Activated gamma-delta T cell treated with anti-CD3 and anti-CD28 coated beads, Interleukin-2, amount 50 U/mL, for 16 hours (primary cell): ENCODE results near the gene ACTR1A.
"Not testable (repeated sequence)": the region's sequence is repeated elsewhere in the genome, so short reads cannot be mapped to it uniquely, and the experiment has no call there.

ENCODE experiments used
- DNase-seq: peaks from one replicate; pipeline ENCODE4 v3.0.0-alpha.2; 2020; ENCODE audit warnings: low read depth

Gene ACTR1A

GRCh38 chr10:102480396-102480795 lies 22.1 kb downstream of the ACTR1A start:
- no peak for DNase-seq

GRCh38 chr10:102479651-102480050 lies 22.9 kb downstream of the ACTR1A start:
- no peak for DNase-seq

- DNase-seq = no peak
Observed at GRCh38 chr10:102476466-102477141, 25.9 kb downstream of the ACTR1A start.

- DNase-seq = no peak
Observed at GRCh38 chr10:102475451-102476040, 27.0 kb downstream of the ACTR1A start.

DNA sequence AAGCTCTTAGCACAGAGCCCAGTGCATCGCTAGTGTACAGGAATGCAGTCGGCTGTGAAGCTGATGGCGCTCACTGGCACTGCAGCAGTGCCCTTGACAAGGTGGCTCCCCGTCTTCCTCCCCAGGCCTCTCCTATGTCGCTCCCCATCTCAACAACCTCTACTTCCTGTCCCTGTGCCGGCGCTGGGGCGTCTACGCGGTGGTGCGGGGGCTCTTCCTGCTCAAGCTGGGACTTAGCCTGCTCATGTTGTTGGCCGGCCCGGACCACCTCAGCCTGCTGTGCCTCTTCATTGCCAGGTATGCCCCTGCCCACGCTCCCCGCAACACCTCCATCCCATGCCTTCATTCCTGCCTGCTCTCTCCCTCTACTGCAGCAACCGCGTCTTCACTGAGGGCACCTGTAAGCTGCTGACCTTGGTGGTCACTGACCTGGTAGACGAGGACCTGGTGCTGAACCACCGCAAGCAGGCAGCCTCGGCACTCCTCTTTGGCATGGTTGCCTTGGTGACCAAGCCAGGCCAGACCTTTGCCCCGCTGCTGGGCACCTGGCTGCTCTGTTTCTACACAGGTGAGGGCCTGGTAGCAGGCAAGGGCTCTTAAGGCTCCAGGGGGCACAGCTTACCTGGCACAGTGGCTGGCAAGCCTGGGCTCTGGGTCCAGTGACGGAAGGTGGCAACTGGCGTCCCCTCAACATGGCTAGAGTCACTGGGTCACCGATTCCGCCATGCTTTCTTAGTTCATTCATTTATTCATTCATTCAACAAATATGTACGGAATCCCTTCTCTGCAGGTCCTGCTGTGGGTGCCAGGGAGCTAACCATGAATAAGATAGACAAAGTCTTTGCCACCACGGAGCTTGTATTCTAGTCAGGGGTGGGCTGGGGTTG lies 28.8 kb downstream of the ACTR1A start:
- no peak for DNase-seq

DNA sequence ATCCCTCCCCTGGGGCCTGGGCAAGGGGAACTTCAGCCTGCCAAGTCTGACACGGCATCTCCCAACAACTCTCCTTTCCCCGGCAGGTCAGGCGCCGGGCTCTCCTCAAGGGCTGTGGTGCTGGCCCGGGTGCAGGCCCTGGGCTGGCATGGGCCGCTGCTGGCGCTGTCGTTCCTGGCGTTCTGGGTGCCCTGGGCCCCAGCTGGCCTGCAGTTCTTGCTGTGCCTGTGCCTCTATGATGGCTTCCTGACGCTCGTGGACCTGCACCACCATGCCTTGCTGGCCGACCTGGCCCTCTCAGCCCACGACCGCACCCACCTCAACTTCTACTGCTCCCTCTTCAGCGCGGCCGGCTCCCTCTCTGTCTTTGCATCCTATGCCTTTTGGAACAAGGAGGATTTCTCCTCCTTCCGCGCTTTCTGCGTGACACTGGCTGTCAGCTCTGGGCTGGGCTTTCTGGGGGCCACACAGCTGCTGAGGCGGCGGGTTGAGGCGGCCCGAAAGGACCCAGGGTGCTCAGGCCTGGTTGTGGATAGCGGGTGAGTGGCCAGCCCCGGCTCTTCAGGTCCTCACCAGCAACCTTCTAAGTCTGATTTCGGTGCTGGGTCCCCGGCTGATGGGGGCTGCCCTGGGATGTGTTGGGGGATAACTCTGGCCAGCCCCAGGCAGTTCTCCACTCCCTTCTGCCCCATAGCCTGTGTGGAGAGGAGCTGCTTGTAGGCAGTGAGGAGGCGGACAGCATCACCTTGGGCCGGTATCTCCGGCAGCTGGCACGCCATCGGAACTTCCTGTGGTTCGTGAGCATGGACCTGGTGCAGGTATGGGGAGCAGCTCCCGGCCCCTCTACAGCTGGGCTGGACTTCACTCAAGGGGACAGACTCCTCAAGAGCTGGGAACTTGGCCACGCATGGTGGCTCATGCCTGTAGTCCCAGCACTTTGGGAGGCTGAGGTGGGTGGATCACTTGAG lies 31.6 kb downstream of the ACTR1A start:
- no peak for DNase-seq

GRCh38 chr10:102468683-102469082 lies 33.8 kb downstream of the ACTR1A start:
- DNase-seq = no peak

DNA sequence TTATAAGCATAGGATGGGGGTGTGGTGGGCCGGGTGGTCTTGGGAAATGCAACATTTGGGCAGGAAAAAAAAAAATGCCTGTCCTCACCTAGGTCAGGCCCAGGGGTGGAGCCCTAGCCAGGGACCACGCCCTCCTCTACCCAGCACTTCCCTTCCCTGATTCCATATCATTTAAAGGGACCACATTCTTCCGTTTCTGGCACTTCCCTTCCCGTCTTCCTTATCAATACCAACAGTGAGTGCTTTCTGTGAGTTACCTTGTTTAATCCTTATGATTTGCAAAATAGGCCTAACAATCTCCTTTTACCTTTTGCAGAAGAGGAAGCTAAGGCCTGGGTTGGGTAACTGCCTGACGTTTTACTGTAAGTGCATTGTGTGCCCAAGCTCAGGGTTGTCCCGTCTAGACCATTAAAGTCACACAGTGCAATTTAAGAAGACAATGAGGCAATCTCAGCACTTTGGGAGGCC lies 34.5 kb downstream of the ACTR1A start:
- no peak for DNase-seq

DNA sequence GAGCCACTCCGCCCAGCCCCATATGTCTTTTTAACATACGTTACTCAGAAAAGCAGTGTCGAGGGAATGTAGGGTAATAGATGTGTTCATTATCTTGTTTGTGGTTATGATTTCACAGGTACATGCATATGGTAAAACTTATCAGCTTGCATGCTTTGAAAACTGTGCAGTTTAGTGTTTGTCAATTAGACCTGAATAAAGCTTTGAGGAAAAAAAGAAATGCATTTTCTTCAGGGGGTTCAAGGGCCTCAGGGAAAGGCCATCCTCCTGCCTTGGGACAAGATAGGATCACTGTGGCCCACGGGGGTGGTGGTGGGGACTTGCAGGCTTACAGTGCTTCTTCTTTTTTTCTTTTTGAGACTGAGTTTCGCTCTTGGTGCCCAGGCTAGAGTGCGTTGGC lies 35.2 kb downstream of the ACTR1A start:
- DNase-seq = no peak

DNA sequence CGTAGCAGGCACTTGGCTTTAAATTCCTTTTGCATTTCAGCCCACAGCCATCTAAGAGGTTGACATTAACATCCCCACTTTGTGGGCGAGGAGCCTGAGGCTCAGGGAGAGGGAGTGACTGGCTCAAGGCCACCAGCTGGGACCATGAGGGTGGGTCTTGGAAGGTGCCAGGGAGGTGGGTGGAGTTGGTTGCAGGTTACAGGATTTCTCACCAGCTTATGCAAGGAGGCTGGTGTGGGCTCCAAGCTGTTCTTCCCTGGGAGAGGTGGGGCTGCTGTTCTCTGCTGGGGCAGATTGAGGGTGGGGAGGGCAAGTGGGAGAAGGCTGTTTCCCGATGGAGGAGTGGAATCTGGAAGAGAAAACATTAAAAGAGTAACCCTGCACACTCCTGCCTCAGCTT lies 37.0 kb downstream of the ACTR1A start:
- no peak for DNase-seq

GRCh38 chr10:102463983-102464382 lies 38.5 kb downstream of the ACTR1A start:
- DNase-seq = no peak

DNA sequence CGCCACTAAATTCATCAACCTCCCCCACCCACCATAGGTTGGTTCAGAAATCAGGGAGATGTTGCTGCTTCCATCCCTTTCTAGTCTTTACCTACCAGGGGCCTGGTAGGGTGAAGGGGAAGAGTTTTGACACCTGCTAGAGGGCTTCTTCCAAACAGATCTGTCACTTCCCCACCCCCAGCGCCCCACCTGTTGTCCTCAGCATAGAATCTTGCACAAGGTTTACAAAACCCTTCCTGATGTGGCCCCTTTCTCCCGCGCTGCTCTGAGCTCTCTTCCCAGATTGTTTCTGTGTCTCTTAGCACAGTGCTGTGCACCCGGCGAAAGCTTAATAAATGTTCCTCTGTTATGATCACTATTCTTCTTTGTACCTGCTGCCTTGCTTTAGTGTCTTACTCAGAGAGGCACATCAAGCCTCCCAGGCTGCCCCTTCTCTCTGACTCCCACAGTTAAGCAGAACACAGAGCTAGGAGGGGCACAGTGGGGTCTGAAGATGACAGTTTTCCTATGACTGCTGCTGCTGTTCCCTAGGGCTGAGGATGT lies 39.9 kb downstream of the ACTR1A start:
- no peak for DNase-seq

DNA sequence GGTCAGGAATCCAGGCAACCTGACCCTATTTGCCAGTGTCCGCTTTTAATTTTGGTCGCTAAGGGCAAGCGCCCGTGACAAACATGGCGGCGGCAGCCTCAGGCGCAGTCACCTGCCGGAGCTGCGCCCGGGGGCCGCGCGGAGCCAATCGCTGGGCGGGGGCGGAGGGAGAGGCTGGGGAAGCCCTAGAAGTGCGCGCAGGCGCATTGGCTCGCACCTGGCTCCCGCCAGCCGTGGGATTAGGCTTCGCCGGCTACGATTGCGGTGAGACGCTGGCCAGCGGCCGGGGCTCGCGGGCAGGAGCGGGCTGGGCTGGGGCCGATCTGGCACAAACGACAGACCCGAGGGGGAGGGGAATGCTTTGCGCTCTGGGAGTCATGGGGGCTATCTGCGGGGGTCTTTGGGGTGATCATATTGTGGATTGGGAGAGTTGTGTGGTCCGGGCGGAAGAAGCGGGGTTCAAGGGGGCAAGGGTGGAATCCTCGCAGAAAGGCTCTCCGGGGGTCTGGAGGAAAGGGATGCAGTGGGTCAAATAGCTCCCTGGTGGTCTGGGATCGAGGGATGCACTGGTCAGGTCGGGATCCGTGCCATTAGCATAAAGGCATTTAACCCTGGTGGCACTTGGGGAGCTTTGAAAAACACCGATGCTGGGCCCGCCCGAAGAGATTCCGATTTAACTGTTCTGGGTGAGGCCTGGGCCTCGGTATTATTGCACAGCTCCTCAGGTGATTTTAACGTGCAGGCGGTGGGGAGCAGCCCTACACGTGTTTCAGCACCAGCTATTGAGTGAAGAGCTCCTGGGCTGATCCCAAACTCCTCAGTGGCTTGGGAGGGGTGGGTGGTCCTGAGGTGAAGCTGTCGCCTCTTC lies 41.1 kb downstream of the ACTR1A start:
- DNase-seq = peak; percentile 86

DNA sequence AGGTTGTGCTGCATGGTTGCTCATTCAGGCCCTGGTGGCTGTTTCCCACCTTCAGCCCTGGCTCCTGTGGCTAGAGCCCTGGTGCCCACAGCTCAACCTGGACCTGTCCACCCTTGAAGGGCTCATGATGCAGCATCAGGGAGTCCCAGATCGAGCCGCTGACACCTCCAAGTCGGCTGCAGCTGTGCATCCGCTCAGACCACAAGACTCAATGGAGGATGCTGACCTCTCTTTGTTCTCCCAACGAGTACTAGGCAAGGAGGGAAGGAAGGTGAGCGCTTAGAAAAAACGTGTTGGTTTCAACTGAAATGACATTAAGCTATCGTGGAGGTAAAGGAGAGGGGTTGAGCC lies 41.7 kb downstream of the ACTR1A start:
- DNase-seq = no peak

DNA sequence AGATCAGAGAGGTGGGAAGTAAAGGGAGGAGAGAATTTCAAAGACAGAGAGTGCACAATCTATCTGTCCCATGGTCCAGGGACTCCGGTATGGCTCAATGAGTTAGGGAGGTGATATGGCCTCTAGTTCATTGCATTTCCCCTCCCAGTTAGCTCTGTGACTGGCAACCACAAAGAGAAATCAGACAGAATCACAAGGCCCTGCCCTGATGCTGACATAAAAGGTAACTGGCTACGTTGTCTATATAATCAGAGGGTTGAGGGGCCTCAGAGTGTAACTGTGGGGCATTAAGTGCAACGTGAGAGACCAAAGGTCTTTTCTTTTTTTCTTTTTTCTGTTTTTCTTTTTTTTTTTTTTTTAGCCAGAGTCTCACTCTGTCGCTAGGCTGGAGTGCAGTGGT lies 43.9 kb downstream of the ACTR1A start:
- no peak for DNase-seq

DNA sequence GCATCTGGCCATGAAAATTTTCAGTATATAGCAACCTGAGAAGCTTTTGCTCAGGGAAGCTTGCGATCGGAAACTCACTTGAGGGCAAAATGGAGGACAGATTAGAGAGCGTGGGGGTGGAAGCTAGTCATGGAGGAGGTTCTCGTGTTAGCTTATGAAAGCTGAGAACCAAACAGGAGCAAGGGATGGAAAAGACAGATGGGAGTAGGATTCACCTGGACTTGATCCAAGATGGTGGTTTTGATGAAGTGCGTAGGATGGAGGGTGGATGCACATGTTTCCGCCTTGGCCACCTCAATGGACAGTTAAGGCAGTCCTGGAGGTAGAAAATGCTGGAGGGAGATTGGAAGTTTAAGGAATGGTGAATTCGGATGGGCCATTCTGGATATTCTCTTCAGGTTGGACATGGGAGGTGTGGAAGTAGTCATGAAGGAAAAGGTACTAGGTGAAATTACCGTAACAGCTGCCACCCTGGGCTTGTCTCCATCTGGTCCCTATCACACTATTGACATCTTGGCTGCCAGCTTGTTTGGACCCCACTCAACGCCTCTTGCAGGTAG lies 44.8 kb downstream of the ACTR1A start:
- DNase-seq = no peak

DNA sequence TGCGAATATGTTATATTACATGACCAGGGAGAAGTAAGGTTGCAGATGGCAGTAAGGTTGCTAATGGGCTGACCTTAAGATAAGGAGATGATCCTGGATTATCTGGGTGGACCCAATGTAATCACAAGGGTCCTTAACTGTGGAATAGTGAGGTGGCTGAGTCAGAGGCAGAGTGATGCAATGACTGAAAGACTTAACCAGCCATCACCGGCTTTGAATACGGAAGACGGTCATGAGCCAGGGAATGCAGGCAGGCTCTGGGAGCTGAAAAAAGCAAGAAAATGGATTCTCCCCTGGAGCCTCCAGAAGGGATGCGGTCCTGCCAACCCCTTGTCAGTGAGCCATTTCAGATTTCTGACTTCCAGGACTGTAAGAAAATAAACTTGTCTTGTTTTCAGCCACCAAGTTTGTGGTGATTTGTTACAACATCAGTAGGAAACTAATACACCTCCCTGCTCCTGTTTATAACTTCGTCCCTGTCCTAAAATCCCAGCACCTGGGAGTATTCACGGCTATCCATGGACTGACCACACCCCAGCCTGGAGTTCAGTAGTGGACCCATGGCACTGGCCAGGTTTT lies 46.5 kb downstream of the ACTR1A start:
- no peak for DNase-seq

- DNase-seq = not testable (repeated sequence)
Observed at GRCh38 chr10:102454662-102455487, 47.6 kb downstream of the ACTR1A start.

DNA sequence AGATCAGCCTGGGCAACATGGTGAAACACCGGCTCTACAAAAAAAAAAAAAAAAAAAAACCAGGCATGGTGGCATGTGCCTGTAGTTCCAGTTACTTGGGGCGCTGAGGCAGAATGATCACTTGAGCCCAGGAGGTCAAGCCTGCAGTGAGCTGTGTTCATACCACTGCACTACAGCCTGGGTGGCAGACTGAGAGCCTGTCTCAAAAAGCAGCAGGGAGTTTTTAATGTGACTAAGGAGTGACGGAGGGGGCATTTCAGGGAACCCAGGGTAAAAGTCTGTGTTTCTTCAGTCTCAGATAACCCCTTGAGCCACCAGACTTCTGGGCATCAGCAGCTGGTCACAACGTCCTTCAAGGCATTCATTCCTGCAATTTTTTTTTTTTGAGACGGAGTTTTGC lies 49.0 kb downstream of the ACTR1A start:
- DNase-seq = no peak
